GM19025 (cell line): ENCODE data around the gene TCFL5.
A peak's percentile ranks its signal among the peaks of the same experiment; 100 is the strongest.

Source experiments
- ATAC-seq: cut with Tn5 transposase; IDR thresholded peaks from one replicate; pipeline ENCODE4 v1.9.1; 2021; ENCODE audit warnings: mild to moderate bottlenecking, low read depth, moderate library complexity; ENCODE audit not compliant: unreplicated experiment

The TCFL5 gene

DNA sequence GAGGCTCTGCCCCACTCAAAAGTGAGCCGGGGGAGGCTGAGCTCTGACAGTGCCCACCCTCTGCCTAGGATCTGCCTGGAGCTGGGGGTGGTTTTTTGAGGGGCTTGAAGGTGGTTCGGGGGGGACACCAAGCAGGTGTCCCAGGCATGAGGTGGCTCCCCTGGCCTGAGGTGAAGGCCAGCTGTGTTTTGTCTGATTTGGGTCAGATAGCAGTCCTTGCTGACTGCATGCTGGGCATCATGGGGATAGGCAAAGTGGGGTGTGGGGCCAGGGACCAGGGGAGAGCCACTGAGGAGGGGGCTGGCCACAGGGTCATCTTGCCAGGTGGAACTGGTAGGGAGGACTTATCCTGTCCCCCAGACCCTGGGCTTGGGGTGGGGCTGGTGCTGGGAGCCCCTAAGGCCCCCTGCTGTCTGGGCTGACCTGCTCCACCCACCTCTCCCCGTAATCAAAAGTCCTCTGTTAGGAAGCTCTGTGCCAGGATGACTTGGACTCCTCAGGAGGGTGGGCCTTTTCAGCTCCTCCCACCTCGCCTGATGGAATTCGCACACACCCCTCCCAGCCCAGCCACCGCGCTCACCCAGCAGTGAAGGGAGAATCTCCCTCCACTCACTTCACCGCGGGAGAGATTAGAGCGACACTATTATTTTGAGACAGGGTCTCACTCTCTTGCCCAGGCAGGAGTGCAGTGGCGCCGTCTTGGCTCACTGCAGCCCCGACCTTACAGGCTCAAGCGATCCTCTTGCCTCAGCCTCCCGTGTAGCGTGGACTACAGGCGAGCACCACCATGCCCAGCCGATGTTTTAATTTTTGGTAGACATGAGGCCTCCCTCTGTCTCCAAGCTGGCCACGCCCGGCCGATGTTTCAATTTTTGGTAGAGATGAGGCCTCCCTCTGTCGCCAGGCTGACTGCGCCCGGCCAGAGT is 46.3 kb downstream of the TCFL5 start:
- no peak for ATAC-seq

DNA sequence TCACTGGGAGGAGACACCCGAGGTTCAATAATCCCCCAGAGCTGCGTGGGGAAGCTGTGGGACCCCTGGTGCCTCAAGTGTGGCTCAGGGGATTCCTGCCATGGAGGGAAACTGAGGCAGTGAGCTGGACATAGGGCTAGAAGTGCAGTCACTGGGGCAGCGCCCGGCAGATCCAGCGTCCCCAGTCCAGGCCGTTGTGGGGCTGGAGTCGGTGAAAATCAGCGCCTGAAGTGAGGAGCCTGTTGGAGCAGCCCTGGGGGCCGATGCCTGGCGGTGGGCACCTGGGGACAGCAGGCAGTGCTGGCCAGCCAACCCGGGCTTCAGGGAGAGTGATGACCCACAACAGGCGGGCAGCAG is 46.9 kb downstream of the TCFL5 start:
- no peak for ATAC-seq

DNA sequence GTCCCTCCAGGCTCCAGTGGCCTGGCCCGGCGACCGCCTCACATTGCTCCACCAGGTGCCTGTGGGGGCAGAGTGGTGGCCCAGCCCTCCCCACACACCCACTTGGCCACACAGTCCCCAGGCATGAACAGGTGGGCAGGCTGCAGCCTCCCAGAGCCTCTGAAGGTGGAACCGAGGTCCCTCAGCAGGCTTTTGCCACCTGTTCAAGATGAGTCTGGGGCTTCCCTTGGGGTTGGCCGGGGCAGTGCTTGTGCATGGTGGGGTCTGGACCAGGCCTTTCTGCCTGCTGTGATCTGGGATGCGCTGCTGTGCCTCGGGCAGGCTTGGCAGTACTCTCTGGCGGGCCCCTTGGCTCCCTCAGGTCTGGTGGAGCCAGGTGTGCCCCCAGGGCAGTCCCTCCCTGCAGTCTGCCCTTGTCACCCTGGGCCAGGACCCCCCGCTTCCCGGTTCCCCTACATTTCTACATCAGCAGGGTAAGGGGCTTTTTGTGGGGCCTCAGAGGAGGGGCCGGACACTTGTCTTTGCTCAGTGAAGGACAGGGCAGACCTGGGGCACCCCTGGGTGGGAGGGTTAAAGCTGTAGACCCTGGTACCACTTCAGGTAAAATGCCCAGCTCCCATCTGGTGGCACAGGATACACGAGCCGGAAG is 47.4 kb downstream of the TCFL5 start:
- no peak for ATAC-seq

- no peak for ATAC-seq
Observed at GRCh38 chr20:62813588-62813987, 48.0 kb downstream of the TCFL5 start.

DNA sequence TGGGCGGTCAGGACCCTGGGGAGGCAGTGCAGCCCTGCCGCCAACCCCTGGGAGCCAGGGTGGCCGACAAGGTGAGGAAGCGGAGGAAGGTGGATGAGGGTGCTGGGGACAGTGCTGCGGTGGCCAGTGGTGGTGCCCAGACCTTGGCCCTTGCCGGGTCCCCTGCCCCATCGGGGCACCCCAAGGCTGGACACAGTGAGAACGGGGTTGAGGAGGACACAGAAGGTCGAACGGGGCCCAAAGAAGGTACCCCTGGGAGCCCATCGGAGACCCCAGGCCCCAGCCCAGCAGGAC is 48.8 kb downstream of the TCFL5 start:
- ATAC-seq, result no peak

GRCh38 chr20:62812181-62812906 is 49.3 kb downstream of the TCFL5 start:
- ATAC-seq, result no peak

DNA sequence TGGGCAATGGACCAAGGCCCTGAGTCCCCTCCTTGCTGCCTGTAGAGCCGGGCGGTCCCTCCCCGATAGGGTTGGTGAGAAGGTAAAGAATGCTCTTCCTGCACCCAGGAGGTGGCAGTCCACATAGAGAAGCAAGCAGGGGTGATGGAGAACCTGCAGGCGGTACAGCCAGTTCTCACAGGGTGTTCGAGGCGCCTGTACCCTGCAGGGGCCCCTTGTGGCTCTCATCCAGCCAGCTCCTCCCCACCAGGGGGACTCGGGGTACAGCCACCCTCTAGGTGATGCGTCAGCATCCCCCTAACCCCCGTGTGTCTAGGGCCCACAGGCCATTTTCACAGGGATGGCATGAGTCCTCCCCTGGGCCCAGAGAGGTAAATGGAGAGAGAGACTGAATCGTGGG is 49.9 kb downstream of the TCFL5 start:
- no peak for ATAC-seq

- no peak for ATAC-seq
Observed at GRCh38 chr20:62811320-62811719, 50.3 kb downstream of the TCFL5 start.

GRCh38 chr20:62809530-62810428 is 51.8 kb downstream of the TCFL5 start:
- ATAC-seq, result no peak

DNA sequence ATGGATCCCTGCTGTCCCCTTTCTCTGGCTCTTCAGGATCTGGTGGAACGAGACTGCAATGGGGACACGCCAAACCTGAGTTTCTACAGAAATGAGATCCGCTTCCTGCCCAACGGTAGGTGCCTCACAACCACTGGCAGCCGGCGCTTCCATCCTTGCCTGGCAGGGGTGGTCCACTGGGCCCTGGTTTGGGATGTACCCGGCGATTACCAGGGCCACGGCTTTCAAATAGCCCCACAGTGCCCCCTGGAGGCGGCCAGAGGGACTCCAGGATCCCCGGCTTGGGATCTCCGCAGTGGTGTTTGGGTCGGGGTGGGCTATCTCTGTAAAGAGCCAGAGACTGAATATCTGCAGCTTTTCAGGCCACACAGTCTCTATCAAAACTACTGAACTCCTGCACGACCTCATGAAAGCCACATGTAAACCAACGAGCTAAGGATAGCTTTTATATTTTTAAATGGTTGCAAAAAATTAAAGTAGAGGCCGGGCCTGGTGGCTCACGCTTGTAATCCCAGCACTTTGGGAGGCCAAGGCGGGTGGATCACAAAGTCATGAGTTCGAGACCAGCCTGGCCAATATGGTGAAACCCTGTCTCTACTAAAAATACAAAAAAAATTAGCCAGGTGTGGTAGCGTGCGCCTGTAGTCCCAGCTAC is 53.3 kb downstream of the TCFL5 start:
- ATAC-seq, result no peak

DNA sequence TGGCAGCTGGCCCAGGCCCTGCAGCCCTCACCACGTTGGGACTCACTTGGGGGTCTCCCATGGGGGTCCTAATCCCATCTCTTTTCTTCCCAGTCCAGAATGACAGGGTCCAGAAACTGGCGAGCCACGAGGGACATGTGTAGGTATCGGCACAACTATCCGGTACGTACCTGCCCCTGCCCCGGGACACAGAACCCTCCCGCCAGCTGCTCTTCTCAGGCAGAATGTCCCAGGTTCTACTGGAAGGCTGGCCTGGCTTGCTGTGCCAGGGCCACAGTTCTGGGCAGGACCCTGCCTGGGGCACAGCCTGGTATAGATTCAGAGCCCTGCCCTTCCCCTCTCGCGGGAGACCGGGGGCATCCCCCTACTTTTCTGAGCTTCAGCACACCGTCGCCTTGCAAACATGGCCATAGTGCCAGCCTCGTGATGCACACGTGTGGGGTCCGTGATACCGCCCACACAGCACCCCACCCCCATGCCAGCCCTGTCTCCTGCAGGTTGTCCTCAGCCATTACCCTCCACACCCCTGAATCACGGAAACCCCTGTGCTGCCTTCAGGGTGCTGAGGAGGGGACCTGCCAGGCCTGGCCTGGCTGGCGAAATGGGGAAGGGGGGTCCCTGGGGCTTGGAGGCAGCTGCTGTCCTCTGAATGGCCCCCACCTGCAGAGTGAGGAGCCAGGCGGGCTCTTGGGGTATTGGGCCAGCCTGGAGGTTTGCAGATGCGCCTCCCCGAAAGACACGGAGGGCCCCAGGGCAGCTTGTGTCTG is 54.0 kb downstream of the TCFL5 start:
- no peak for ATAC-seq

GRCh38 chr20:62806383-62807050 is 55.1 kb downstream of the TCFL5 start:
- ATAC-seq, result no peak

DNA sequence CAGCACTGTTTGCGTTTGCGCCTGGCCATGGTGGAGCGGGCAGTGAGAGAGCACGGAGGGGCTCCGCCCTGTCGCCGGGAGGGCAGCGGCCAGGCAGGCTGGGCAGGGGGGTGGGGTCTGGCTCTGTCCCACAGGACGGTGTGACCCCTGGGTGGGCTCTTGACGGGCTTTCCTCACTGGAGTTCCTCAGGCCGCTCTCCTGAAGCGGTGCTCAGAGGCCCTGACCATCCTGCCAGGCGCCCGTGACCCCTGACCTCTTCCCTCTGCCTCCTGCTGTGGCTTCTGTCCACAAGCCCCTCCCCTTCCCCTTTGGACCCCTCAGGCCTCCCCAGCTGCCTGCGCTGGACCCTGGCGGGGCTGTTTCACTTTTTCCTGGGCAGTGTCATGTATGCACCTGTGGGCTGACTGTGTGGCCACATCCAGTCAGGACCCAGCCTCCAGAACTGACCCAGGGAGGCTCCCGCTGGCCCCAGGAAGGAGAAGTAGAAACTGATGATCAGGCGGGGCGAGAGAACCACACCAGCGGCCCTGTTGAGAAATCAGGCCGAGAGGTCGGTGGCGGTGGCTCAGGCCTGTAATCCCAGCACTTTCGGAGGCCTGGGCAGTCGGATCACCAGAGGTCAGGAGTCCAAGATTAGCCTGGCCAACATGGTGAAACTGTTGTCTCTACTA is 55.8 kb downstream of the TCFL5 start:
- ATAC-seq, result no peak

DNA sequence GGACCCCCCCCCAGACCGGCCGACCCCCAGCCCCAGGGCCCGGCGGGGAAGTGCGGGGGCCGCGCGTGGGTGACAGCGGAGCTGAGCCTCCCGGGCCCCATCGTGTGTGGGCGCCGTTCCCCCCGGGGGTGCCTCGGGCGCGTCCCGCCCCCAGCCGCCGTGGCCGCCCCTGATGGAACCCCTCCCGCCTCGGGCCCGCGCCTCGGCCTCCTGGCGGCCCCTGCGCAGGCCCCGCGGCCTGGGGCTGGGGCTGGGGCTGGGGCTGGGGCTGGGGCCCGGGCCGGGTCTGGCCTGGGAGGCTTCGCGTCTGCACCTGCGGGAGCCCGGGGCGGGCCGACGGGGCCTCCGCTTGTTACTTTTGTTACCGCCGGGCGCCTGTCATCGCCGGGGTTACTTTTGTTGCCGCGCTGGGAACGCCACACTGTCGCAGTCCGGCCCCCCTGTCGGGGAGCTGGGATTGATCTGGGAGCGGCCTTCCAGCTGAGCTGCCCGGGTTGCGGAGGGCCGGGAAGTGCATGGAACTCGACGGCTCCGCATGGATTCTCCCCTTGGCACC is 56.4 kb downstream of the TCFL5 start:
- ATAC-seq, result peak; percentile 19

- peak; percentile 54 for ATAC-seq
Observed at GRCh38 chr20:62804627-62805154, 56.9 kb downstream of the TCFL5 start, which contains the start of gene OGFR. TSS of gene OGFR (plus strand) at chr20:62804835. CDS start at chr20:62804860, 25 bp downstream.

DNA sequence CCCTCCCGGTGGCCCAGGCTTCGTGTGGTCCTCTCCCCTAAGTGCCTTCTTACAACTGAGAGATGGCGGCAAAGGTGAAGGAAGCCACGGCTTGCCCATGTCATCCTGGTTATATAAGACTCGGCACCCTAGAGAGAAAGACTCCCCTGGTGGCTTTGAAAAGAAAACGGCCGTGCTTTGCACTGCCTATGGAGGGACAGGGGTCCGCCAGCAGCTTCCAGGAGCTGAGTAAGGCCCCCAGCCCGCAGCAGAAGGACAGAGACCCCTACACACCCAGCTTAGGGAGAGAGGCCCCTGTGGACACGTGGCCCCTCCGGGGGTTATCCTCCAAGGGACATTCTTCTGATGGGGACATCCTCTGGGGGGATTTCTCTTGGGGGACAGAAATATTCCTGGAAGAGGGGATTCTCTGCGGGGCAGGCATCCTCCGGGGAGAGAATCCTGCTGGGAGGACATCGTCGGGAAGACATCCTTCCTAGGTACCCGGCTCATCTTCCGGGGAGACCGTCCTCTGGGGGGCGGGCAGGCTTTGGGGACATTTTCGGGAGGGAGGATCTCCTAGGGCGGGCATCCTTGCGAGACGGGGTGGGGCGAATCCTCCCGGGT is 57.5 kb downstream of the TCFL5 start:
- no peak for ATAC-seq

DNA sequence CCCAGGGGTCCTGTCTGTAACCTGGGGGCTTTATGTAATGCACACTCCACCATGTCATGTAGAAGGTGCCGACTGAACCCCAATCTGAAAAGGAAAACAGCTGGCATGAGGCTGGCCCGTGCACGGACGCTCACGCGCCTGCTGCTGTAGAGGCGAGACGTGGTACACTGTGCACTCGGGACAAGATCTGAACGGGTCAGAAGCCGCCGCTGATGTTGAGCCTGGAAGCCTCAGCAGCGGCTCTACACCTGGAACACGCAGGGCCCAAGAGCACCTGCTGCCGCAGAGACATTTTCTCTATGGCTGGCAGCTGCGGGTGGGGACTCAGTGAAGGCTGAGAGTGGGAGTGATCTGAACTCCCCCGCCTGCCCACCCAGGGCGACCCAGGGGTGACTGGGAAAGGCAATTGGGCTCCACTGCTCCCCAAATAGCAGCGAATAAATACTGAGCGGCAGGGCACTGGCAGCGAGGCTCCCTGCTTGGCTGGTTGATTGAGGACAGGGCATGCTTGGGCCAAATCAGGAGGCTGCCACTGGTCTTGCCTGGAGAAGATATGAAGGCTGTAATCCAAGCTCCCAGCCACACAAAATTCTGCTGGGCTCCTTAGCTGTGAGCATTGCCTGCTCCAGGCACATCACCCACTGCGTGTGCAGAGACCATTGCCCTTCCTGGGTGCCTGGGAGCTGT is 59.5 kb downstream of the TCFL5 start:
- ATAC-seq, result no peak
